ENCODE data around the gene TRIM48.
"Not testable (repeated sequence)": the region's sequence is repeated elsewhere in the genome, so short reads cannot be mapped to it uniquely, and the experiment has no call there.

The TRIM48 gene

DNA sequence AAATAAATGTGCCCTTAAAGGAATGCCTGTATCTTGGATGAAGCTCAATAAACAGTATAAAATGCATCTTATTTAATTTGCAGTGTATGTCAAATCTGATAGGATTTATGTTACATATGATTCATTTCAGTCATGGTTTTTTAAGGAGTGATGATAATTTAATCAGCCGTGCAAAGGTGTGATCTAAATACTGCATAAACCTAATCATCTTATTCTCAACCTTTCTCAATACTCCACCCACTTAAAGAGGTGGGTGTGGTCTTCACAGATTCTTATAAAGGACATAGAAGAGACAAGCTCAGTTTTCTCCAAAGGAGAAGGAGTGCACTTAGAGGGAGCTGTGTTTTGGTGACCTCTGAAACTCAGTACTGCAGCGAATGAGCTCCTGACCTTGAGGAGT lies at the start of gene TRIM48:
Gene TRIM48, plus strand, starts transcription at position 301 of the 400 bp plus-strand sequence. CDS start 113 bp downstream, outside the sequence.
- H3K4me3 ChIP-seq (replicated peaks; ENCODE audit: low read depth, low read length); H3K27me3 ChIP-seq (replicated peaks; ENCODE audit: control insufficient read depth, insufficient read depth, low read length); DNase-seq (ENCODE audit: extremely low read depth, insufficient read length); H3K36me3 ChIP-seq (ENCODE audit: control insufficient read depth, insufficient read depth, low read length): not testable (repeated sequence)

DNA sequence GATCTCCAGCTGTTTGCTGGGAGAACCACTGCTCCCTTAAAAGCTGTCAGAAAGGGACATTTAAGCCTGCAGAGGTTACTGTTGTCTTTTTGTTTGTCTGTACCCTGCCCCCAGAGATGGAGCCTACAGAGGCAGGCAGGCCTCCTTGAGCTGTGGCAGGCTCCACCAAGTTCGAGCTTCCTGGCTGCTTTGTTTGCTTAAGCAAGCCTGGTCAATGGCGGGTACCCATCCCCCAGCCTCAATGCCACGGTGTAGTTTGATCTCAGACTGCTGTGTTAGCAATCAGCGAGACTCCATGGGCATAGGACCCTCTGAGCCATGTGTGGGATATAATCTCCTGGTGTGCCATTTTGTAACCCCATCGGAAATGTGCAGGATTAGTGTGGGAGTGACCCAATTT lies 23.6 kb upstream of the TRIM48 start:
- H3K4me3 ChIP-seq (replicated peaks; ENCODE audit: low read depth, low read length); H3K27me3 ChIP-seq (replicated peaks; ENCODE audit: control insufficient read depth, insufficient read depth, low read length); H3K36me3 ChIP-seq (ENCODE audit: control insufficient read depth, insufficient read depth, low read length); DNase-seq (ENCODE audit: extremely low read depth, insufficient read length): not testable (repeated sequence)

DNA sequence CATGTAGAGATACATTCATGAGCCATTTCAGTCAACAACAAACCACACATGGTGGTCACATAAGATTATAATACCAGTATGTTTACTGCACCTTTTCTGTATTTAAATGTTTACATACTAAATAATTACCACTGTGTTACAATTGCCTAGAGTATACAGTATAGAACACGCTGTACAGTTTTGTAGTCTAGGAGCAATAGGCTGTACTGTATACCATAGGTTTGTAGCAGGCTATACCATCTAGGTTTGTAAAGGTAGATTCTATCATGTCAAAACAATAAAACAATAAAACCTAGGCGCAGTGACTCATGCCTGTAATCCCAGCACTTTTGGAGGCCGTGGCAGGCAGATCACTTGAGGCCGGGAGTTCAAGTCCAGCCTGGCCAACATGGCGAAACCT lies 1.1 kb downstream of the TRIM48 start:
- no peak for DNase-seq (ENCODE audit: extremely low read depth, insufficient read length)
- Histone ChIP-seq H3K27me3 (replicated peaks; ENCODE audit: control insufficient read depth, insufficient read depth, low read length) (no peaks in the 10 kb centered on the region), H3K36me3 (ENCODE audit: control insufficient read depth, insufficient read depth, low read length) (no peaks in the 10 kb centered on the region), H3K4me3 (replicated peaks; ENCODE audit: low read depth, low read length) (no peak overlapping the region)
- no peak for TF ChIP-seq CTCF (IDR thresholded peaks at IDR 0.05; ENCODE audit: insufficient read depth, low read length, poor library complexity, severe bottlenecking)

Measured in GM06990 (cell line).